SIG-M5 treated with dmso at 0.1 percent for 504 hours (cell line): ENCODE data around the gene AGPAT1.
A peak's percentile ranks its signal among the peaks of the same experiment; 100 is the strongest.
"Not testable (repeated sequence)": the region's sequence is repeated elsewhere in the genome, so short reads cannot be mapped to it uniquely, and the experiment has no call there.

Source experiments
- DNase-seq: peaks from one replicate; lab custom pipeline; 2025; ENCODE audit not compliant: unreplicated experiment; lab: John Stamatoyannopoulos, UW

Gene AGPAT1

GRCh38 chr6:32175711-32176475 lies at the start of gene AGPAT1:
TSS of gene AGPAT1 (minus strand) at chr6:32176084. CDS start at chr6:32171496, 4,588 bp downstream.
- DNase-seq = peak; percentile 93

GRCh38 chr6:32224696-32225095 lies 48.8 kb upstream of the AGPAT1 start:
- DNase-seq = no peak

- no peak for DNase-seq
Measured at GRCh38 chr6:32223258-32224235, 47.7 kb upstream of the AGPAT1 start, which contains the start of gene NOTCH4. TSS of gene NOTCH4 (minus strand) at chr6:32224067. CDS start at chr6:32223928, 139 bp downstream.

- DNase-seq = no peak
Measured at GRCh38 chr6:32222333-32223230, 46.7 kb upstream of the AGPAT1 start.

- DNase-seq = no peak
Measured at GRCh38 chr6:32220021-32220420, 44.1 kb upstream of the AGPAT1 start.

GRCh38 chr6:32218167-32218566 lies 42.3 kb upstream of the AGPAT1 start:
- no peak for DNase-seq

- no peak for DNase-seq
Measured at GRCh38 chr6:32216998-32217397, 41.1 kb upstream of the AGPAT1 start.

GRCh38 chr6:32216285-32216684 lies 40.4 kb upstream of the AGPAT1 start:
- no peak for DNase-seq

GRCh38 chr6:32215617-32216016 lies 39.7 kb upstream of the AGPAT1 start:
- no peak for DNase-seq

- no peak for DNase-seq
Measured at GRCh38 chr6:32214126-32214525, 38.2 kb upstream of the AGPAT1 start.

- no peak for DNase-seq
Measured at GRCh38 chr6:32213649-32214048, 37.8 kb upstream of the AGPAT1 start.

GRCh38 chr6:32212076-32212760 lies 36.3 kb upstream of the AGPAT1 start:
- no peak for DNase-seq

GRCh38 chr6:32211432-32211831 lies 35.5 kb upstream of the AGPAT1 start:
- not testable (repeated sequence) for DNase-seq

GRCh38 chr6:32210191-32210601 lies 34.3 kb upstream of the AGPAT1 start:
- DNase-seq = no peak

- no peak for DNase-seq
Measured at GRCh38 chr6:32208996-32209395, 33.1 kb upstream of the AGPAT1 start.

GRCh38 chr6:32204268-32204715 lies 28.4 kb upstream of the AGPAT1 start:
- DNase-seq = no peak

GRCh38 chr6:32203426-32204267 lies 27.8 kb upstream of the AGPAT1 start:
- DNase-seq = no peak

- DNase-seq = no peak
Measured at GRCh38 chr6:32202186-32202585, 26.3 kb upstream of the AGPAT1 start.
